ENCODE data around the gene CLIC5.

Gene CLIC5

GRCh38 chr6:46015119-46015968 lies at the start of gene CLIC5:
Gene CLIC5 (minus strand): TSS chr6:46015860. CDS start chr6:46015542, 318 bp downstream.
- DNase-seq (ENCODE audit: low spot score) = no peak

- DNase-seq (ENCODE audit: low spot score) = no peak
Measured at GRCh38 chr6:46062991-46063390, 47.3 kb upstream of the CLIC5 start.

GRCh38 chr6:46062312-46062711 lies 46.7 kb upstream of the CLIC5 start:
- DNase-seq (ENCODE audit: low spot score) = no peak

- DNase-seq (ENCODE audit: low spot score) = no peak
Measured at GRCh38 chr6:46061497-46061896, 45.8 kb upstream of the CLIC5 start.

GRCh38 chr6:46059608-46060007 lies 43.9 kb upstream of the CLIC5 start:
- no peak for DNase-seq (ENCODE audit: low spot score)

- DNase-seq (ENCODE audit: low spot score) = no peak
Measured at GRCh38 chr6:46058951-46059350, 43.3 kb upstream of the CLIC5 start.

GRCh38 chr6:46057792-46058191 lies 42.1 kb upstream of the CLIC5 start:
- DNase-seq (ENCODE audit: low spot score) = no peak

GRCh38 chr6:46056906-46057529 lies 41.4 kb upstream of the CLIC5 start:
- no peak for DNase-seq (ENCODE audit: low spot score)

GRCh38 chr6:46054516-46054915 lies 38.9 kb upstream of the CLIC5 start:
- DNase-seq (ENCODE audit: low spot score) = no peak

- no peak for DNase-seq (ENCODE audit: low spot score)
Measured at GRCh38 chr6:46053039-46053933, 37.6 kb upstream of the CLIC5 start.

- no peak for DNase-seq (ENCODE audit: low spot score)
Measured at GRCh38 chr6:46052479-46052878, 36.8 kb upstream of the CLIC5 start.

GRCh38 chr6:46051962-46052361 lies 36.3 kb upstream of the CLIC5 start:
- no peak for DNase-seq (ENCODE audit: low spot score)

GRCh38 chr6:46050845-46051405 lies 35.3 kb upstream of the CLIC5 start:
- DNase-seq (ENCODE audit: low spot score) = no peak

- DNase-seq (ENCODE audit: low spot score) = no peak
Measured at GRCh38 chr6:46048646-46049297, 33.1 kb upstream of the CLIC5 start.

- no peak for DNase-seq (ENCODE audit: low spot score)
Measured at GRCh38 chr6:46046558-46047174, 31.0 kb upstream of the CLIC5 start.

- no peak for DNase-seq (ENCODE audit: low spot score)
Measured at GRCh38 chr6:46044881-46045617, 29.4 kb upstream of the CLIC5 start.

GRCh38 chr6:46042355-46042999 lies 26.8 kb upstream of the CLIC5 start:
- no peak for DNase-seq (ENCODE audit: low spot score)

GRCh38 chr6:46040288-46040687 lies 24.6 kb upstream of the CLIC5 start:
- DNase-seq (ENCODE audit: low spot score) = no peak

- no peak for DNase-seq (ENCODE audit: low spot score)
Measured at GRCh38 chr6:46039646-46040045, 24.0 kb upstream of the CLIC5 start.

- no peak for DNase-seq (ENCODE audit: low spot score)
Measured at GRCh38 chr6:46036911-46037310, 21.3 kb upstream of the CLIC5 start.

All from hematopoietic multipotent progenitor cell treated with erythropoietin and hydrocortisone succinate and interleukin-3 and kit ligand, for 17 days (in vitro differentiated cells).